ENCODE results near the gene SLC22A1.

Gene SLC22A1

GRCh38 chr6:160197662-160198061 is 76.0 kb downstream of the SLC22A1 start:
- DNase-seq (ENCODE audit: low spot score): no peak
- TF ChIP-seq CTCF (IDR thresholded peaks at IDR 0.05; ENCODE audit: borderline replicate concordance, control extremely low read depth, extremely low read depth, insufficient read depth, missing control alignments): no peak

DNA sequence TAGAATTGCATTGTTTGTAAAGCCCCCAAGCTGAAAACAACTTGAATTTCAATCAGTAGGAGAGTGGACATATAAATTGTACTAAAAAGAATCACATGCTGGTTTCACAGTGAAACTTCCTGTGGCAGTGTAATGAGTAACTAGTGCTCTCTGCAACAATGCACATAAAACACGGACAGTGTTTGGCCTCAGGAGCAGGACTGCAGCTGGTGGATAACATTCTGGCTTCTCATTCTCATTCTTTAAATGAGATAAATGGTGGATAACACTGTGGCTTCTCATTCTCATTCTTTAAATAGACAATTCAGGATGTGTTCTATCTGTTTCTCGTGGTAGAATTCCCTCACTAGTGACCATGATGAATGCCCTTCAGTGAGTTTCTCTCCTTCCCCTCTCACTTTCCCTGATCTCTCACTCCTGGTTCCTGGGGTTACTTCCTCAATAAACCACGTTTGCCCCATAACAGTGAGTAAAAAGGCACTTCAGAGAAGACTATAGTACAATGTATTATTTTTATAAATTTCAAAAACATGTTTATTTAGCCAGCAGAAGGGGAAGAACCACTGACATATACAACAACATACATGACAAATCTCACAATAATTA is 77.1 kb downstream of the SLC22A1 start:
- no peak for DNase-seq (ENCODE audit: low spot score)
- in situ Hi-C loops (cut with MboI; ENCODE audit: low sequenced_read_pairs, unreplicated experiment): no loop called here
- TF ChIP-seq CTCF (IDR thresholded peaks at IDR 0.05; ENCODE audit: borderline replicate concordance, control extremely low read depth, extremely low read depth, insufficient read depth, missing control alignments): no peak

More at GRCh38 chr6:160197662-160198061, 76.0 kb downstream of the SLC22A1 start:
- in situ Hi-C loops (cut with MboI; ENCODE audit: low sequenced_read_pairs, unreplicated experiment): no loop called here

DNA sequence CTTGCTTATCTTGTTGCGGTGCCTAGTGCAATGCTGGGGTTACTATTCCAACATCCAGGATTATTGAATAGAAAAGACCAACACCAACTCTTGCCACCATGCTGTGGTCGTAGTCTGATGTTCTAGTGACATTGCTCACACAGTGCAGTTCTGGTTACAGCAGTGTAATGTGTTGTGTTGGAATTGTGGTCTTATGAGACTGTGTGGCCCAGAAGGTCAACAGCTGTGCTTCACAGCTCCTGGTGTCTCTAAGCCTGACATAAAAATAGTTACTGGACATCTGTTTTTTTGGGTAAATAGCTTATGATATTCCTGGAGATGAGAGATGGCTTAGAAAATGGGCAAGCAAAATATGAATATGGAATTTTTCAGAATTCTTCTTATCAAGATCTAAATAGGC is 79.4 kb downstream of the SLC22A1 start:
- no peak for TF ChIP-seq CTCF (IDR thresholded peaks at IDR 0.05; ENCODE audit: borderline replicate concordance, control extremely low read depth, extremely low read depth, insufficient read depth, missing control alignments)
- in situ Hi-C loops (cut with MboI; ENCODE audit: low sequenced_read_pairs, unreplicated experiment): no loop called here
- no peak for DNase-seq (ENCODE audit: low spot score)

DNA sequence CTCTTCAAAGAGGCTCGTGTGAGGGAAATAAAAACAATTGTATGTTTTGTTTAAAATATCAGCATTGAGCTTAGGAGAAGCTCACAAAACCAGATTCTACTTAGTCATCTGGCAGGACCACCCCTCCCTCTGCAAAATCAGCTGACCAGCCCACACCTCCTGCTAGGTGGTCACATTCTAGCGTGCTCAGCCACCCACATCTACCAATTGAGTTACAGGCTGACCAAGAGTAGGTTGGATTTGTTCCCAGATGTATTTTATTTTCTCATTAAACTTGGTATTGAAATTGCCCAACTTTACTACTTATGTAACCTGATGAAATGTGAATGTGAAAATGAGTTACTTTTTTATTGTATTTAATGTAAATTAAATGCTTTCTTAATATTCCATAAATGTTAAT is 80.8 kb downstream of the SLC22A1 start:
- DNase-seq (ENCODE audit: low spot score): no peak
- in situ Hi-C loops (cut with MboI; ENCODE audit: low sequenced_read_pairs, unreplicated experiment): no loop called here

GRCh38 chr6:160203076-160203475 is 81.5 kb downstream of the SLC22A1 start:
- TF ChIP-seq CTCF (IDR thresholded peaks at IDR 0.05; ENCODE audit: borderline replicate concordance, control extremely low read depth, extremely low read depth, insufficient read depth, missing control alignments): no peak
- no peak for DNase-seq (ENCODE audit: low spot score)
- in situ Hi-C loops (cut with MboI; ENCODE audit: low sequenced_read_pairs, unreplicated experiment): no loop called here

More for the DNA sequence above, 80.8 kb downstream of the SLC22A1 start:
- TF ChIP-seq CTCF (IDR thresholded peaks at IDR 0.05; ENCODE audit: borderline replicate concordance, control extremely low read depth, extremely low read depth, insufficient read depth, missing control alignments): no peak

DNA sequence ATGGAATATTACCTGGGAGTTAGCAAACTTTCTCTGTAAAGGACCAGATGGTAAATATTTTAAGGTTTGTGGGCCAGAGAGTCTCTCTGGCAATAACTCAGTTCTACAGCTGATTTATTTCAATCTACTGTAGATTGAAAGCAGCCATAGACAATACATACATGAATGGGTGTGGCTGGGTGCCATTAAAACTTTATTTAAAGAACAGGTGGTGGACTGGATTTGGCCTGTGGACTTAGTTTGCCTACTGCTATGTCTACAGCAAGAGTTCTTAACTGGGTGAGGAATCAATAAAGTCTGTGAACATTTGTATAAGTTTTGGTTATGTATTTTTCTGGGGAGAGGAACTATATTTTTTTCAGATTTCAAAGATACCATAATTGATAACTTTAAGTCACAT is 81.9 kb downstream of the SLC22A1 start:
- DNase-seq (ENCODE audit: low spot score): no peak
- in situ Hi-C loops (cut with MboI; ENCODE audit: low sequenced_read_pairs, unreplicated experiment): no loop called here

More for the DNA sequence above, 81.9 kb downstream of the SLC22A1 start:
- no peak for TF ChIP-seq CTCF (IDR thresholded peaks at IDR 0.05; ENCODE audit: borderline replicate concordance, control extremely low read depth, extremely low read depth, insufficient read depth, missing control alignments)
